ENCODE measurements around the gene PRKG1. TPM values are rescaled to one million over a fixed set of nuclear protein-coding genes. Genes with fewer than 3 reads are reported as not detected.

Gene PRKG1
- polyA plus RNA-seq, 3 donors, result not detected

DNA sequence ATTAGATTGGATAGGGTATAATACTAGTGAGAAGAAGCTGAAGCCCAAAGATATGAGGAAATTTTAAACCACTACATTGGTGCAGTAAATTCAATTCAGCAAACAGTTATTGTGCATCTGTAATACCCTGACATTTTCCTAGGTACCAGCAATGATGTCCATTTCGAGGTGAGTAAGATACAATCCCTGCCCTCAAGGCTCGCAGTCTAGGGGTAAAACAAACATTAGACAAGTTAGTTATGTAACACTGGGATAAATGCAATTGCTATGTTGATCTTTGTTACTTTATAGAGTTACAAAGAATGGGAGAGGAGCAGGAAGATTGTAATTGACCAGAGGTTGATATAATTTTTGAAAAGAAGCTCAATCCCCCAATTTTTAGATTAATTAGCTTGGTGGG is 168.1 kb downstream of the PRKG1 start:
- Mint-ChIP-seq H3K27me3 (ENCODE audit: low read depth in 3 of 3) (no peaks in the 10 kb centered on the region), H3K9me3 (no peaks in the 10 kb centered on the region), H3K36me3 (no peaks in the 10 kb centered on the region), H3K4me3 (no peak overlapping the region), H3K4me1 (no peaks in the 10 kb centered on the region), H3K27ac (no peak overlapping the region)
- no peaks in the 10 kb centered on the region for H4K20me1 ChIP-seq (ENCODE audit: insufficient read depth, low read length)
- no peak overlapping the region for H3K4me2 ChIP-seq (replicated peaks; ENCODE audit: extremely low read depth, low read length, poor library complexity, severe bottlenecking)
- H3K79me2 ChIP-seq (ENCODE audit: insufficient read depth, low read length), result no peaks in the 10 kb centered on the region
- no peak overlapping the region for H3K4me3 ChIP-seq (replicated peaks in 1 of 3; ENCODE audit: low read depth in 2 of 3, low read length in 3 of 3)
- WGBS (ENCODE audit: insufficient coverage), result 80% methylated on average over 2 of the region's 2 CpGs
- DNase-seq, result no peak
- no peak overlapping the region for H3K27ac ChIP-seq (ENCODE audit: low read depth in 1 of 2, low read length in 2 of 2)
- H3K36me3 ChIP-seq (replicated peaks in 1 of 2; ENCODE audit: control insufficient read depth in 1 of 2, insufficient read depth in 2 of 2, low read length in 2 of 2), result no peaks in the 10 kb centered on the region
- intact Hi-C loops (cut with micrococcal nuclease), result no loop called here
- no peaks in the 10 kb centered on the region for H3K27me3 ChIP-seq (ENCODE audit: control insufficient read depth in 2 of 2, insufficient read depth in 2 of 2, low read length in 2 of 2)
- H3K9me3 ChIP-seq (replicated peaks in 1 of 2; ENCODE audit: control insufficient read depth in 1 of 2, insufficient read depth in 1 of 2, low read length in 2 of 2), result no peaks in the 10 kb centered on the region
- no peak for TF ChIP-seq CTCF (IDR thresholded peaks at IDR 0.05)
- no peaks in the 10 kb centered on the region for H3K4me1 ChIP-seq (ENCODE audit: control insufficient read depth in 1 of 2, insufficient read depth in 2 of 2, low read length in 2 of 2)
- H3K9ac ChIP-seq (ENCODE audit: insufficient read depth, low read length, poor library complexity, severe bottlenecking), result no peak overlapping the region
- no peak overlapping the region for H2AFZ ChIP-seq (ENCODE audit: insufficient read depth, low read depth, low read length, poor library complexity, severe bottlenecking)

DNA sequence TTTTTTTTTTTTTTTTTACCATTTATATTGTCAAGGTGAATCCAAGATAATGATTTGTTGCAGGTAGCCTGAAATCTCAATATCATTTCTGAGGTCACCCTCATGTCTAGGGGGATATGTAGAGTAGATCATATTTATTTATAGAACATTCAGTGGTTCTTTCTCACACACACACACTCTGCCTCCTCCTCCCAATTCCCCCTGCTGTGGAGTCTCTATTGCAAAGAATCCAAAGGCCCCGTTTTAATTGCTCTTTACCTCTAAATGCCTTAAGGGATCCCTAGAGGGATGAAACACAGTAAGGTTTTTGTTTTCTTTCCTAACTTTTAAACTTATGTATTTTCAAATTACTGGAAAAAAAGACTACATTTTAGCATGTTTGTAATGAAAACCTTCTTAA is 170.0 kb downstream of the PRKG1 start:
- no CpG with 5 or more reads among the region's 1 CpG for WGBS (ENCODE audit: insufficient coverage)
- Histone ChIP-seq H3K27ac (ENCODE audit: low read depth in 1 of 2, low read length in 2 of 2) (no peak overlapping the region), H3K4me3 (replicated peaks in 1 of 3; ENCODE audit: low read depth in 2 of 3, low read length in 3 of 3) (no peak overlapping the region), H3K9me3 (replicated peaks in 1 of 2; ENCODE audit: control insufficient read depth in 1 of 2, insufficient read depth in 1 of 2, low read length in 2 of 2) (no peaks in the 10 kb centered on the region), H3K36me3 (replicated peaks in 1 of 2; ENCODE audit: control insufficient read depth in 1 of 2, insufficient read depth in 2 of 2, low read length in 2 of 2) (no peaks in the 10 kb centered on the region), H2AFZ (ENCODE audit: insufficient read depth, low read depth, low read length, poor library complexity, severe bottlenecking) (no peak overlapping the region), H3K4me2 (replicated peaks; ENCODE audit: extremely low read depth, low read length, poor library complexity, severe bottlenecking) (no peak overlapping the region), H3K27me3 (ENCODE audit: control insufficient read depth in 2 of 2, insufficient read depth in 2 of 2, low read length in 2 of 2) (no peaks in the 10 kb centered on the region), H4K20me1 (ENCODE audit: insufficient read depth, low read length) (no peaks in the 10 kb centered on the region), H3K79me2 (ENCODE audit: insufficient read depth, low read length) (no peaks in the 10 kb centered on the region), H3K4me1 (ENCODE audit: control insufficient read depth in 1 of 2, insufficient read depth in 2 of 2, low read length in 2 of 2) (no peaks in the 10 kb centered on the region), H3K9ac (ENCODE audit: insufficient read depth, low read length, poor library complexity, severe bottlenecking) (no peak overlapping the region)
- no peaks in the 10 kb centered on the region for H3K9me3 Mint-ChIP-seq
- no peaks in the 10 kb centered on the region for H3K27me3 Mint-ChIP-seq (ENCODE audit: low read depth in 3 of 3)
- no peaks in the 10 kb centered on the region for H3K36me3 Mint-ChIP-seq
- H3K27ac Mint-ChIP-seq, result no peak overlapping the region
- no peak for DNase-seq
- no peak for TF ChIP-seq CTCF (IDR thresholded peaks at IDR 0.05)
- no peaks in the 10 kb centered on the region for H3K4me1 Mint-ChIP-seq
- H3K4me3 Mint-ChIP-seq, result no peak overlapping the region
- intact Hi-C loops (cut with micrococcal nuclease), result no loop called here
